MCF 10A (cell line): ENCODE results near the gene FHL5. TPM values are rescaled to one million over a fixed set of nuclear protein-coding genes. Genes with fewer than 3 reads are reported as not detected.

Experiments
- BruUV-seq: library from RNA; stranded (reverse); fragments of 400-500 nt; replicated peaks from 2 replicates; lab custom pipeline; 2021; lab: Mats Ljungman, UMichigan
- CTCF ChIA-PET: fragments of 300-600 bp; sonication (Branson Sonifier 250); formaldehyde crosslinking; extraction: SDS; loops from one replicate; lab custom pipeline; 2021; ENCODE audit warnings: antibody characterized with exemption, inconsistent platforms; lab: Yijun Ruan, JAX
- POLR2A ChIA-PET: fragments of 300-600, 350-650 bp; sonication (Branson Sonifier 250); formaldehyde crosslinking; extraction: SDS; loops from one replicate; lab custom pipeline; 2020; ENCODE audit warnings: antibody characterized with exemption, inconsistent platforms; lab: Yijun Ruan, JAX
- DNase-seq: peaks from one replicate; pipeline ENCODE4 v3.0.0-alpha.2; 2018; ENCODE audit not compliant: unreplicated experiment
- H3K27ac Mint-ChIP-seq: one replicate; pipeline ENCODE4 v1.8.0; 2022; ENCODE audit warnings: mild to moderate bottlenecking, low read depth, mixed read lengths; ENCODE audit not compliant: unreplicated experiment
- H3K27me3 Mint-ChIP-seq: one replicate; pipeline ENCODE4 v1.8.0; 2022; ENCODE audit warnings: mixed read lengths; ENCODE audit not compliant: insufficient read depth, unreplicated experiment
- H3K36me3 Mint-ChIP-seq: one replicate; pipeline ENCODE4 v1.8.0; 2022; ENCODE audit warnings: mild to moderate bottlenecking, moderate library complexity, mixed read lengths; ENCODE audit not compliant: insufficient read depth, unreplicated experiment
- H3K4me1 Mint-ChIP-seq: one replicate; pipeline ENCODE4 v1.8.0; 2022; ENCODE audit warnings: mixed read lengths; ENCODE audit not compliant: insufficient read depth, unreplicated experiment
- H3K4me3 Mint-ChIP-seq: one replicate; pipeline ENCODE4 v1.8.0; 2022; ENCODE audit warnings: mild to moderate bottlenecking, moderate library complexity, mixed read lengths; ENCODE audit not compliant: unreplicated experiment
- H3K9me3 Mint-ChIP-seq: one replicate; pipeline ENCODE4 v1.8.0; 2022; ENCODE audit warnings: mixed read lengths; ENCODE audit not compliant: unreplicated experiment
- intact Hi-C: fragments of 100-400 bp; cut with micrococcal nuclease; formaldehyde crosslinking; loops from 2 replicates; pipeline ENCODE4 v1.14.1; 2022
- total RNA-seq: library from RNA; stranded (reverse); gene quantifications from 2 replicates; pipeline ENCODE4 v1.2.3, GENCODE V29; 2022
- TF ChIP-seq, protein P1 (sequence below): fragments of 200-600 bp; IDR thresholded peaks from one replicate; pipeline ENCODE4 v1.8.0; 2022; ENCODE audit warnings: antibody characterized with exemption, mild to moderate bottlenecking; ENCODE audit not compliant: unreplicated experiment

The FHL5 gene
- total RNA-seq, 1 experiment from 2014 or later, result not detected

DNA sequence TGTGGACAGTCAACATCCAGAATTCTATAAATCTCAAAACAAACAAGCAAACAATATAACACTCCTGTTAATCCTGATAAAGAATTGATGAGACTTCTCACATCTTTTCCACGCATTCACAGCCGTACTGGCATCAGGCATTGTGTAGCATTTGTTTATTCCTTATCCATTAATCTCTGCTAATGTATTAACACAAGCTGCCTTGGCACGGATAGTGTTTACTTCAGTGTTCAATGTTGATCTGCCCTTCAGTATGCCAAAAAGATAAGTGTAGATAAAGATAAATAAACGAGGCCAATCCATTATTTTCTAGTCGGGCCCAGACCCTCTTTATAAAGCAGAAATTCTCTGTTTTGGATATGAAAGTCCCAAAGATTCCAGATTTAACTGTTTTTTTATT lies 25.2 kb upstream of the FHL5 start:
- Mint-ChIP-seq H3K36me3 (peaks cover 72% of the 10 kb centered on the region), H3K27me3 (no peaks in the 10 kb centered on the region), H3K4me1 (no peaks in the 10 kb centered on the region), H3K9me3 (no peaks in the 10 kb centered on the region), H3K27ac (no peak overlapping the region), H3K4me3 (no peak overlapping the region)
- no peak for DNase-seq
- no TSS peak for BruUV-seq
- TF ChIP-seq, protein P1, sequence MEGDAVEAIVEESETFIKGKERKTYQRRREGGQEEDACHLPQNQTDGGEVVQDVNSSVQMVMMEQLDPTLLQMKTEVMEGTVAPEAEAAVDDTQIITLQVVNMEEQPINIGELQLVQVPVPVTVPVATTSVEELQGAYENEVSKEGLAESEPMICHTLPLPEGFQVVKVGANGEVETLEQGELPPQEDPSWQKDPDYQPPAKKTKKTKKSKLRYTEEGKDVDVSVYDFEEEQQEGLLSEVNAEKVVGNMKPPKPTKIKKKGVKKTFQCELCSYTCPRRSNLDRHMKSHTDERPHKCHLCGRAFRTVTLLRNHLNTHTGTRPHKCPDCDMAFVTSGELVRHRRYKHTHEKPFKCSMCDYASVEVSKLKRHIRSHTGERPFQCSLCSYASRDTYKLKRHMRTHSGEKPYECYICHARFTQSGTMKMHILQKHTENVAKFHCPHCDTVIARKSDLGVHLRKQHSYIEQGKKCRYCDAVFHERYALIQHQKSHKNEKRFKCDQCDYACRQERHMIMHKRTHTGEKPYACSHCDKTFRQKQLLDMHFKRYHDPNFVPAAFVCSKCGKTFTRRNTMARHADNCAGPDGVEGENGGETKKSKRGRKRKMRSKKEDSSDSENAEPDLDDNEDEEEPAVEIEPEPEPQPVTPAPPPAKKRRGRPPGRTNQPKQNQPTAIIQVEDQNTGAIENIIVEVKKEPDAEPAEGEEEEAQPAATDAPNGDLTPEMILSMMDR, result no peak
- CTCF ChIA-PET, result no interaction called here
- intact Hi-C loops, result no loop called here
- POLR2A ChIA-PET, result interaction anchor here (1.0 kb wide), 1 partner anchor 18 kb away, joined by 3 read pairs; no protein-coding TSS in a partner anchor

DNA sequence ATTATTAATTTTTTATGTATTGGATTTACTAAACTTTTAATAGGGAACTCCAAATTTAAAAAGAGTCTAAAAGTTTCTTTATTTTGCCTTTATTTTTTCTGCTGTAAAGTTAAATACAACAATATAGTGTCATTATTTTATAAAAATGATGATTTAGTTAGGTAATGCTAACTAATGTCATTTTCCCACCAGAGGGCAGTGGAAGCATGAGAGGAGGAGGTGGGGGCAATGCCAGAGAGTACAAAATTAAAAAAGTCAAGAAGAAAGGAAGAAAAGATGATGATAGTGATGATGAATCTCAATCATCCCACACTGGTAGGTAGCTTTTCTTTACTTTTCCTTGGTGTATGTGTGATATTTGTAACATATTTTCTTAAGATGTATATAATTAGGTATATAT lies 20.2 kb upstream of the FHL5 start:
- Mint-ChIP-seq H3K4me3 (no peak overlapping the region), H3K4me1 (no peaks in the 10 kb centered on the region), H3K36me3 (peaks cover 72% of the 10 kb centered on the region), H3K27me3 (no peaks in the 10 kb centered on the region), H3K9me3 (no peaks in the 10 kb centered on the region), H3K27ac (no peak overlapping the region)
- TF ChIP-seq, protein P1, result no peak
- no peak for DNase-seq
- POLR2A ChIA-PET, result no interaction called here
- no TSS peak for BruUV-seq
- CTCF ChIA-PET, result interaction anchor here (0.5 to 1.9 kb wide), 4 partner anchors 17 to 1082 kb away, joined by 3 to 5 read pairs (median 4); no protein-coding TSS in a partner anchor
- intact Hi-C loops, result loop anchor here (10.0 kb wide), 1 partner anchor 352 kb away; the partner anchor contains the start of gene NDUFAF4

DNA sequence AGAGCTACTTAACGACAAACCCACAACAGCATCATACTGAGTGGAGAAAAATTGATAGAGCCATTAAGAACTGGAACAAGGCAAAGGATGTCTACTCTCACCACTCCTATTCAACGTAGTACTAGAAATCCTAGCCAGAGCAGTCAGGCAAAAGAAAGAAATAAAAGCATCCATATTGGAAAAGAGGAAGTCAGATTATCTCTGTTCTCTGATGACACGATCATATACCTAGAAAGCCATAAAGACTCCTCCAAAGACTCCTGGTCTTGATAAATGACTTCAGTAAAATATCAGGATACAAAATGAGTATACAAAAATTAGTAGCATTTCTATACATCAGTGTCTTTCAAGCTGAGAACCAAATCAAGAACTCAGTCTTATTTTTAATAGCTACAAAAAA lies 17.0 kb upstream of the FHL5 start:
- TF ChIP-seq, protein P1, result no peak
- no peak overlapping the region for H3K4me3 Mint-ChIP-seq
- H3K36me3 Mint-ChIP-seq, result peaks cover 57% of the 10 kb centered on the region
- no peaks in the 10 kb centered on the region for H3K27me3 Mint-ChIP-seq
- no peak for DNase-seq
- POLR2A ChIA-PET, result interaction anchor here (0.8 kb wide), 1 partner anchor 25 kb away, joined by 3 read pairs; the partner anchor contains the start of gene UFL1
- no peaks in the 10 kb centered on the region for H3K4me1 Mint-ChIP-seq
- H3K9me3 Mint-ChIP-seq, result no peaks in the 10 kb centered on the region
- CTCF ChIA-PET, result no interaction called here
- no TSS peak for BruUV-seq
- no peak overlapping the region for H3K27ac Mint-ChIP-seq
- intact Hi-C loops, result loop anchor here (10.0 kb wide), 1 partner anchor 349 kb away; the partner anchor contains the start of gene NDUFAF4

DNA sequence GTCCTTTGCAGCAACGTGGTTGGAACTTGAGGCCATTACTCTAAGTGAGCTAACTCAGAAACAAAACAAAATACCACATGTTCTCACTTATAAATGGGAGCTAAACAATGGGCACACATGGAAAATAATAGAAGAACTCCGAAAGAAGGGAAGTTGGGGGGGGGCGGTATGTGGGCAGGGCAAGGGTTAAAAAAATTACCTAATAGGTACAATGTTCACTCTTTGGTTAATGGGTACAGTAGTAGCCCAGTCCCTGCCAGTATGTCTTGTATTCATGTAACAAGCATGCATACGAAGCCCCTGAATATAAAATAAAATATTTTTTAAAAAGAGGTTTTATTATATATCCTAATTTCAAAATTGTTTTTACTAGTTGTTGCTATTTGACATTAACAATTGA lies 15.3 kb upstream of the FHL5 start:
- POLR2A ChIA-PET, result no interaction called here
- no TSS peak for BruUV-seq
- Mint-ChIP-seq H3K4me1 (no peaks in the 10 kb centered on the region), H3K4me3 (no peak overlapping the region), H3K9me3 (no peaks in the 10 kb centered on the region), H3K27me3 (no peaks in the 10 kb centered on the region), H3K27ac (no peak overlapping the region), H3K36me3 (peaks cover 61% of the 10 kb centered on the region)
- intact Hi-C loops, result loop anchor here (10.0 kb wide), 1 partner anchor 347 kb away; the partner anchor contains the start of gene NDUFAF4
- TF ChIP-seq, protein P1, result no peak
- DNase-seq, result no peak
- CTCF ChIA-PET, result interaction anchor here (1.0 kb wide), 1 partner anchor 519 kb away, joined by 4 read pairs; no protein-coding TSS in a partner anchor
